ENCODE measurements around the gene LIN37.
A peak's percentile ranks its signal among the peaks of the same experiment; 100 is the strongest.

LIN37 gene

DNA sequence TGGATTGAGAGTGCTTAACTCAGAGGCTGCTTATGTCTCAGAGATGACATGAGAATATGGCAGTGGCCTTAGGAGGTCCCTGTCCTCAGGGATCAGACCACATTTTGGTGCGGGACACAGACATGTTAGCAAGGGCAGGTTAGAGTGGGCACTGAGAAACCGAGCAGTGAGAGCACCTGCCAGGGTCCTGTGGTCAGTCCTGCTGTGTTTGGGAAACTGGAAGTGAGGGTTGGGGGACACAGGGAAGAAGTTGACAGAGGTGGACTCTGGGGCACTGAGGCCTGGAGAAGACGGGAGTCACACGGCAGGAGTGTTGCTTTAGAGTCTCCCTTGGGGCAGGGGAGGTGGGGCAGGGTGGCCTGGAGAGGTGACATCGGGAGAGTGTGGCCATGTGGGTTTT is 13.5 kb upstream of the LIN37 start:
- DNase-seq (ENCODE audit: low read depth in 2 of 2): no peak

DNA sequence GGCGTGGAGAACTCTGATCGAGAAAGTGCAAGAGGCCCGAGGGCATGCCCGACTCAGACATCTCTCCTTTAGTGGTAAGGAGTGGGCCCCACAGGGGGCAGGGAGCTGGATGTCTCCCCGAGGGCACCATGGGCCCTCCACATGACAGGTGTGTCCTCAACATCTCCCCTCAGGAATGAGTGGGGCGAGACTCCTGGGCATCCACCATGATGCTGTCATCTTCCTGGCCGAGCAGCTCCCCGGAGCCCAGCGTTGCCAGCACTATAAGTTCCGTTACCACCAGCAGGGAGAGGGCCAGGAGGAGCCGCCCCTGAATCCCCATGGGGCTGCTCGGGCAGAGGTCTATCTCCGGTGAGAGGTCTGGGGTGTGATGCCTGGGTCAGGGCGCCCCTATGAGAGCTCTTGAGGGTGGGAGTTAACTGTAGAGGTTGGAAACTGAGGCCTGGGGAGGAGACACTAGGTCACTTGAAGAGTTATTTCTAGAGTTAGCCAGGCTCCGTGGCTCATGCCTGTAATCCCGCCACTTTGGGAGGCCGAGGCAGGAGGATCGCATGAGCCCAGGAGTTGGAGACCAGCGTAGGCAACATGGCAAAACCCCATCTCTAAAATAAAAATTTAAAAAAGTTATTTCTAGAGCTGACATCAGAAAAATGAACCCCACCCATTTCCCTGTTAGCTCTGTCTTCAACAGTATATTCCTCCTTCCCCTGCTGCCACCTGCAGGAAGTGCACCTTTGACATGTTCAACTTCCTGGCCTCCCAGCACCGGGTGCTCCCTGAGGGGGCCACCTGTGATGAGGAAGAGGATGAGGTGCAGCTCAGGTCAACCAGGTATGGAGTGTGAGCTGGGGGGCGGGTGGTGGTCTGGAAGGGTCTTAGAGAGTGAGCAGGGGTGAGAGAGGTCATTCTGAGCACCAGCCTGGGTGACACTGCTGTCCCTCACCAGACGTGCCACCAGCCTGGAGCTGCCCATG is 11.2 kb upstream of the LIN37 start:
- no peak for DNase-seq (ENCODE audit: low read depth in 2 of 2)

DNA sequence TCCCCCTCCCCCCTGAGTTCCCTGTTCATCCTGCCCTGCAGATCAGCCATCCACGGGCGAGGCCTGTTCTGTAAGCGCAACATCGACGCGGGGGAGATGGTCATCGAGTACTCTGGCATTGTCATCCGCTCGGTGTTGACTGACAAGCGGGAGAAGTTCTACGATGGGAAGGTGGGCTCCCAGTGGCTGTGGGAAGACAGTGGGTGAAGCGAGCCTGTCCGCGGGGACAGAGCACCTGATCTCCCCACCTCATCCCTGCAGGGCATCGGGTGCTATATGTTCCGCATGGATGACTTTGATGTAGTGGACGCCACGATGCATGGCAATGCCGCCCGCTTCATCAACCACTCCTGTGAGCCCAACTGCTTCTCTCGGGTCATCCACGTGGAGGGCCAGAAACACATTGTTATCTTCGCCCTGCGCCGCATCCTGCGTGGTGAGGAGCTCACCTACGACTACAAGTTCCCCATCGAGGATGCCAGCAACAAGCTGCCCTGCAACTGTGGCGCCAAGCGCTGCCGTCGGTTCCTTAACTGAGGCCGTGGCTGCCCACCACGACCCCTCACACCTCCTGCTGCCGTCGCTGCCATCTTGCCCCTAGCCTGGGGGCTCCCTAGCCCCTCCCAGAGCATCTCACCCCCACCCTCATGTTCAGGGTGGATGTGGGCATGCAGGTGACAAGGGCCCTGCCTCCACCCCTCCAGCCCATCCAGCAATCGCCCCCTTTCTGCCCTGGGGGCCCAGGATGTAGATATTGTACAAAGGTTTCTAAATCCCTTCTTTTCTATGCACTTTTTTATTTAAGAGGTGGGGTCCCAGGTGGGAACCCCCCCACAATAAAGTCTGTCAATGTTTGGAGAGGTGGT is 10.1 kb upstream of the LIN37 start:
- DNase-seq (ENCODE audit: low read depth in 2 of 2): no peak

DNA sequence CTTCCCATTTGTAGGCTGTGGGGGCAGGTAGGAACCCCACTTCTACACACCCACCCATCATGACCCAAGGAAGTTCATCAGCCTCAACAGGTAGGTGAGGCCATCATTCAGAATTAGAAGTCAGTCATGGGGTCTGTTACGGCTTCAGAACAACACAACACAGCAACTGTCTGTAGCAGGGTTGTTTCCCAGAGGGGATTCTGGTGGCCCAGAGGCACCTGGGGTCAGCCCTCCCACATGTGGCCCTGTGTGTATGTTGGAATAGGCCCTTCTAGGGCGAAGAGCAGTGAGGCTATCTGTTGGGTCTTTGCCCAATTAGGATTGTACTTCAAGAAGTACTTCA is 9.5 kb upstream of the LIN37 start:
- no peak for DNase-seq (ENCODE audit: low read depth in 2 of 2)

DNA sequence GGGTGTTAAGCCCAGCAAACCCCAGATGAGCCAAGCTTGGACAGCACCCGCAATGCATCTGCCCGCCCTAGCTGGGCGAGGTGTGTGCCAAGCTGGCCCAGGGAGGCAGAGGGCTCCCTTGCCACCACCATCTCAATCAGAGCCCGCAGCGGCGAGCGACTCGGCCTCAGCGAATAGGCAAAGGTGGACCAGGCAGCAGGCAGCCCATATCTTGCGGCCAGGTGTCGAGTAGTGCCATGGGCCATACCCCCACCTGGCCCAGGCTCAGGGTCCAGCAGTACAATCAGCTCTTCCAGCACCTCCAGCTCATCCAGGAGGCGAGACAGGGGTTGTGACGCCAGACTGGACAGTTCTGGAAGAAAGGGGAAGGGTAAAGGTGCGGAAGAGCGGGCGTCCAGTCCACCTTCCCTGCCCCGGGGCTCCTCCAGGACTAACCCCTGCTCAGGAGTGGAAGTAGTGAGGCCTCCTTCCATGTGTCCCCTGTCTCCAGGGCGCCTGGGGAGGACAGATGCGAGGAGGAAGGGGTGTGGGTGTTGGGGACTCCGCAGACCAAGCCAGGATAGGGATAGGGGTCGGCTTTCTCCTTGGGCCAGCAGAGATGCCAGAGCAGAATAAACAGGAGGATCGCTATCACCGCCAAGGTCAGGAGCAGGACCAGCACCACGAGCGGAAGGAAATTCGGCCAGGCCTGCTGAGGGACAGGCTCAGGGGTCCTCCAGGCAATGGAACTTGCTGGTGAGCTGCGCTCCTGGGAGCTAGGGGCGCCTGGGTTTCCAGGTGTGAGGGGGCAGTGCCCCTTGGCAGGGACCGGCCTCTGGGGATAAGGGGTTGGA is 8.9 kb upstream of the LIN37 start:
- no peak for DNase-seq (ENCODE audit: low read depth in 2 of 2)

DNA sequence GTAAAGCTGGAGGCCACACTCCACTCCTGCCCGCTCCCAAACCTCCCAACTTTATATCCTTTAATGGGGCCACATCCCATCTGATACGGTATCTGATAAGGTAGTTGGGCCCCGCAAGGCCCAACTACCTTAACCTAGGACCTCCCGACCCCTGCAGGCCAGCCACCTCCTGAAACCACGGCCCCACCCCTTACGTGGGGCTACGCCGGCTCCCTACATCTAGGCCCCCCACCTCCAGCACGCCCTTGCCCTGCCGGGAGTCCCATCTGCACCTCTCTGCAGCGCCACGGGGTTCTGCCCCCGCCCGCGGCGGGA is 8.3 kb upstream of the LIN37 start:
- DNase-seq (ENCODE audit: low read depth in 2 of 2): no peak

DNA sequence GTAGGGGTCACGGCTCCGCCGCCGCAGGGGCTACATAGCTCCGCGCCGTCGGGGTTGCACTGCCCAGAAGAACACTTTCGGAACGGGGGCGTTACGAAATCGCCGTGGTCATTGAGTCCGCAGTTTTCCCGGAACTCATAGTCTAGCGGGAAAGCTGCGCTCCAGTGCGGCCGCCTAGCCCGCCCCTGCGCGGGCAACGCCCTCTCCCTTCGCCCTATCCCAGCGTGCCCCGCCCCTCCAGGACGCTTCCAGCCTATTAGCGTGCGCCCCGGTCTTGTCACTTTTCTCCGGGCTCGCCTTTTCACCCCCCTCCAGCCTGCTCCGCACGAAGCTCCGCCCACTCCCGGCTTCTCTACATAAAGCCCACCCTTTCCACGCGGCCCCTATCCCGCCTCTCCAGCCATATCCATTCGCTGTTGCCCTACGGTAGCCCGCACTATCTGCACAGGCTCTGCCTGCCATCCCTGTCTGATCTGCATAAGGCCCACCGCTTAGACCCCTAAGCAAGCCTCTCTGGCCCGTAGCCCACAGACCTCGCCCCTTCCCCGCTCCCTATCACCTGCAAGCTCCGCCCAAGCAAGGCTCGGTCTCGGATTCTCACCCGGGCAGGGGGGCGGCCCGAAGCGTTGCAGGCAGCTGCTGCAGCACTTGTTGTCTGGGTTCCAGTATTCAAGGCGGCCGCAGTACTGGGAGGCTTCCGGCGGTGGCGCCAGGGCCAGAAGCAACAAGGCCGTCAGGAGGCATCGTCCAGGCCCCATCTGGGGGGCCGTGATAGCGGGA is 7.8 kb upstream of the LIN37 start:
- peak; percentile 86 to 94 for DNase-seq (ENCODE audit: low read depth in 2 of 2)

DNA sequence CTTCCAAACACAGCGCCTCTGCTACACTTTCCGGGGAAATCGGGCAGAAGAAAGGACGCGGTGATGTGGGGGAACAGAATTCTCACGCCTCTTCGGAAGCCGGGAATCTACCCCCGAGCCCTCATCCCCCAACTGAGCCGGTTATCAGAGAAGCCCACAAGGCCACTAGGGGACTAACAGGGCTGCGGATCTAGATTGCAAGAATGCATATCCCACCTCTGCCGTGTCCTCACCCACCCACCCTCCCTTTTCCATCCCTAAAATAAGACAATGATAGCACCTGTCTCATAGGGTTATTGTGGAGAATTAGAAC is 7.2 kb upstream of the LIN37 start:
- no peak for DNase-seq (ENCODE audit: low read depth in 2 of 2)

DNA sequence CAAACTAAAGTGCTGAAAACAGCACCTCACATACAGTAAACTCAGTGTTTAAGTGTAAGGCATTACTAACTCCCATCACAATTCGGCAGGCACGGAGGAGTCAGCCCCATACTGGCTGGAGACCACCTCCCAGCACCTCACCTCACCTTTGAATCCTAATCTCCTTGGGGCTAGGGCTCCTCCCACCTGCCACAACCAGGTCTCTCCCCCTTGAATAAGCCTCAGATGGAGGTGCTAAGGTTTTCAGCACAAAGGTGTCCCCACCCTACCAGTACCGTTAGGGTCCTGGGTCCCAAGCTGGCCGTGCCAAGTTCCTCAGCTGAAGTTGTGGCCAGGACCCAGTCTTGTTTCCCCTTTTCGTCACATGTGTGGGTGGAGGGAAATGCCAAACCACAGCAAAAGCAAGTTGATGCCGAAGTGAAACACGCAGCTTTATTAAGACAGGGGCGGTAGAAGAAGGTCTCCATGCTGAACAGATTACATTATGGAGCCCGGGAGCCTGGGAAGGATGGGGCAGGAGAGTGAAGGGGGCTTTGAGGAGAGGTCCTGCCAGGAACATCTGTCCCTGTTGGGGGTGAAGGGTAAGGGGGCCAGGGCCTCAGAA is 6.2 kb upstream of the LIN37 start, which contains the start of gene IGFLR1:
TSS of gene IGFLR1 (minus strand) at position 332 of the 604 bp plus-strand sequence. CDS start 1,272 bp downstream, outside the sequence.
- DNase-seq (ENCODE audit: low read depth in 2 of 2): peak in 1 of 2 donors; percentile 43

DNA sequence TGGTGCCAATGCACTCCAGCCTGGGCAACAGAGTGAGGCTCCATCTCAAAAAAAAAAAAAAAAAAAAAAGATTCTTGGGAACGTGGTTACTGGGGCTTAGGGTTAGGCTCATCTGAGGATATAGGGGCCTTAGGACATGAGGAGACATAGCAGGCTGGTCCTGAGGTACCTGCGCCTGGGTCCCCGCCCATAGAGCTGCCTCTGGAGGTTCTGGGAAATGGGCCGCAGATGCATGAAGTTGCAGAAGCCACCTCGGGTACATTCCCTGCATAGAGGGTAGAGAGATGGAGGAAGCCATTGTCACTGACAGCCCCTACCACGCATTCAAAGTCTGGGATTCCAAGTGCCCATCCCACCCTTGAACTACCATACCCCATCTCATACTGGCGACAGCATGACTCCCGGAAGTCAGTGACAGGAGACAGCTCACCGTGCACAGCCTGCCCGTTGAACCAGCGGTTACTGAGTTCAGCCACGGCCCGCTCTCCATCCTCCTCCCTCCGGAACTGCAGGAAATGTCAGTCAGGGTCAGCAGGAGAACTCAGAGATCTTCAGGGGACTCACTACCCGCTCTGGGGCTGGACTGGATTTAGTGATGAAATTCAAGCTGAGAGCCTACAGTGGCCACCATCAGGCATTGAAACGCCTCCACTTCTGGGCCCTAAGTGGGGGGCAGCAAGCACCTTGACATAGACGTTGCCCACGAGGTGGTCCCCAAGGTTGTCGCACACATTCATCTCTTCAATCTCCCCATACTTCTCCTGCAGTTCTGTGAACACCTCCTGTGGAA is 4.5 kb upstream of the LIN37 start:
- DNase-seq (ENCODE audit: low read depth in 2 of 2): no peak

DNA sequence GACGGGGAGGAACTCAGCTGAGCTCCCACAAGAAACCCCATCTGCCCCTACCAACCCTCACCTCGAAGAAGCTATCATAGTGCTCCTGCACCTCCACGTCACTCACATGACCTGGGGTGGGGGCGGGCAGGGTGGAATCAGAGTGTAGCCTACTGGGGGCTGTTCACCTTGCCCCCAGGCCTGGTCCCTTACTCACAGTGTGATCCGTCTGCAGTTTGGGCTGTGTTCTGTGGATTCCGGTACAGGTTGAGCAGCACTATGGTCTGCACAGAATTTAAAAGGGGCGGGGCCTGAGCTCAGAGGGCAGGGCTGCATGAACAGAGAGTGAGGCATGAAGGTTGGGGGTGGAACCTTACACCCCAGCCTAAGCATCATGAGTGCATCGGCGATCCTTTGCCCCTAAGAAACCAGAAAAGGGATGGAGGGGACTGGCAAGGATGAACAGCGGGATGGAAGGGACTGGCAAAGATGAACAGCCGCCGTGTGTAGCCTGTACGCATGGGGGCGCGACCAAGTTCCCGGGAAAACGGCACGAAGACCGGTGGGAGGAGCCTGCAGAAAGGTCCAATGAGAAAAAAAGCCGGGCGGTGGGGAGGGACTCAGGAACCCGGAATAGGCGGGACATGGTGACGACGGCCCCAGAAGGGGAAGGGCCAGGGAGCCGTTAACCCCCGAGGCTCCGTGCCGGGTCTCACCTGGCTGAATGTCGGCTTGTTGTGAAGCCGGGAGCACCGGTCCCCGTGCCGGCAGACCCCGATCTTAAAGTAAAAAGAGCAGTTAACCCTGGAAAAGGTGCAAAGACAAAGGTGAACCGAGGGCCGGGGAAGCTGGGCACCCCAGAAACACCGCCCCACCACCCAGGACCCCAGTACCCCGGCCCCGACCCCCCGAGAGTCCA is 3.7 kb upstream of the LIN37 start:
- DNase-seq (ENCODE audit: low read depth in 2 of 2): peak; percentile 79 to 87

DNA sequence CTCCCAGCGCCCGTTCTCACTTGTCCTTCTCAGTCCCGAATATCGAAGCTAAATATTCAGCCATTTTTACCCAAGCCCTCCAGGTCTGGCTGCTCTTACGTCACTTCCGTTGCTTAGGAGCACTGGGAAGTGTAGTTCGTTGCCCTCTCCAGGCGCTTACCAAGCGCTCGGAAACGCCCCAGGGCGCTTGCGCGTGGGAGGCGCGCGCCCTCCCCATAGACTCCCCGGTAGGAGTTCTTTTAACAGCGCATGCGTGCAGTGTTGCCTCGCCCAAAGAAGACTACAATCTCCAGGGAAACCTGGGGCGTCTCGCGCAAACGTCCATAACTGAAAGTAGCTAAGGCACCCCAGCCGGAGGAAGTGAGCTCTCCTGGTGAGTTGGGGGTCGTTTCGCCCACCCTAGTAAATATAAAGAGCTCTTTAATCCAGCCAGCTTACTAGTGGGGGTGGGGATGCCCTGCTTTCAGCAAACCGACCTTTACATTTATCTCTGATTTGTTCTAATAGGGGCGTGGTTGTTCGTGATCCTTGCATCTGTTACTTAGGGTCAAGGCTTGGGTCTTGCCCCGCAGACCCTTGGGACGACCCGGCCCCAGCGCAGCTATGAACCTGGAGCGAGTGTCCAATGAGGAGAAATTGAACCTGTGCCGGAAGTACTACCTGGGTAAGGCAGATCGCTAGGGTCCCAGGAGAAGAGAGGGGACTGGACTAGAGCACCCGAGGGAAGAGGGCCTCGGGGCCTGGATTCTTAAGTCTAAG is 2.9 kb upstream of the LIN37 start, which contains the start of the genes PSENEN and U2AF1L4:
TSS of gene PSENEN (plus strand) at position 324 of the 759 bp plus-strand sequence. CDS start at position 604, 280 bp downstream.
TSS of gene U2AF1L4 (minus strand) at position 91 of the 759 bp plus-strand sequence. CDS start at position 64, 27 bp downstream.
- DNase-seq (ENCODE audit: low read depth in 2 of 2): peak; percentile 92 to 93

DNA sequence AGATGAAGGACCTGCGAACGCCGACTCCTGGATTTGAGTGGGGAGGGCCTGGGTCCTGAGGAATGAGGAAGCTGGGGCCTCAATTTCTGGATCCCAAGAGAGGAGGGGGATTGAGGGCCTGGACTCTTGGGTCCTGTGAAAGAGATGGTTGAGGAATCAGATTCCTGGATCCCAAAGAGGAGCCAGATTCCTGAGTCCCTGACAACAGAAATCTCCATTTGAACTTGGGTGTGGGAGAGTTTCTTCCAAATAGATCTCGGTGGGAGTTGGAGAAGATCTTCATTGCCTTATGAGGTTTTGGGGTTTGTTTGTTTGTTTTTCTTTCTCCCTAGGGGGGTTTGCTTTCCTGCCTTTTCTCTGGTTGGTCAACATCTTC is 2.3 kb upstream of the LIN37 start:
- DNase-seq (ENCODE audit: low read depth in 2 of 2): no peak

DNA sequence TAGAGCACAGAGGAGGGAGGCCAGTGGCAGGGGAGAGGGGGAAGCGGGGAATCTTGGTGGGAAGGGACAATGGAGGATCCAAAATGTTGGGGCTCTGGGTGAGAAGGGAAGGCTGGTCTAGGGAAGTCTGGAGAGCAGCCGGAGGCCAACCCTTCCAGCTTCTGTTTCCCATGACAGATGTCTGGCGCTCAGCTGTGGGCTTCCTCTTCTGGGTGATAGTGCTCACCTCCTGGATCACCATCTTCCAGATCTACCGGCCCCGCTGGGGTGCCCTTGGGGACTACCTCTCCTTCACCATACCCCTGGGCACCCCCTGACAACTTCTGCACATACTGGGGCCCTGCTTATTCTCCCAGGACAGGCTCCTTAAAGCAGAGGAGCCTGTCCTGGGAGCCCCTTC is 1.8 kb upstream of the LIN37 start:
- DNase-seq (ENCODE audit: low read depth in 2 of 2): no peak

DNA sequence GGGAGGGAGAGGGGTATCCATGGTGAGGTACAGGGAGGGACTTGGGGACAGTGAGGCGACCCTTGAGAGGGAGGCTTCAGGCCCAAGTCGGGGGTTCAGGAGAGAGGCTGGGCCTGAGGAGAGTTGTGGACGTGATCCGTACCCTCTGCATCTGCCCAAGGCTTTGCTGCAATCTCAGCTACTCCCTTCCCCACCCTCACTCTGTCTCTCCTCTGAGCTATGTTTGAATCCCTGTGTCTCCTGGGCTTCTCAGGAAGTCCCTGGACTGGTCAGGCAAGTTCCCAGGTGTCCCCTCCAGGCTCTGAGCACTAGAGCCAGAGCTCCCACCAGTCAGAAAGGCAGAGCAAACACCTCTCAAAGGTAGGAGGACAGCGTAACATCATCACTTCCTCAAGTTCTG is 1.8 kb downstream of the LIN37 start:
- no peak for DNase-seq (ENCODE audit: low read depth in 2 of 2)

DNA sequence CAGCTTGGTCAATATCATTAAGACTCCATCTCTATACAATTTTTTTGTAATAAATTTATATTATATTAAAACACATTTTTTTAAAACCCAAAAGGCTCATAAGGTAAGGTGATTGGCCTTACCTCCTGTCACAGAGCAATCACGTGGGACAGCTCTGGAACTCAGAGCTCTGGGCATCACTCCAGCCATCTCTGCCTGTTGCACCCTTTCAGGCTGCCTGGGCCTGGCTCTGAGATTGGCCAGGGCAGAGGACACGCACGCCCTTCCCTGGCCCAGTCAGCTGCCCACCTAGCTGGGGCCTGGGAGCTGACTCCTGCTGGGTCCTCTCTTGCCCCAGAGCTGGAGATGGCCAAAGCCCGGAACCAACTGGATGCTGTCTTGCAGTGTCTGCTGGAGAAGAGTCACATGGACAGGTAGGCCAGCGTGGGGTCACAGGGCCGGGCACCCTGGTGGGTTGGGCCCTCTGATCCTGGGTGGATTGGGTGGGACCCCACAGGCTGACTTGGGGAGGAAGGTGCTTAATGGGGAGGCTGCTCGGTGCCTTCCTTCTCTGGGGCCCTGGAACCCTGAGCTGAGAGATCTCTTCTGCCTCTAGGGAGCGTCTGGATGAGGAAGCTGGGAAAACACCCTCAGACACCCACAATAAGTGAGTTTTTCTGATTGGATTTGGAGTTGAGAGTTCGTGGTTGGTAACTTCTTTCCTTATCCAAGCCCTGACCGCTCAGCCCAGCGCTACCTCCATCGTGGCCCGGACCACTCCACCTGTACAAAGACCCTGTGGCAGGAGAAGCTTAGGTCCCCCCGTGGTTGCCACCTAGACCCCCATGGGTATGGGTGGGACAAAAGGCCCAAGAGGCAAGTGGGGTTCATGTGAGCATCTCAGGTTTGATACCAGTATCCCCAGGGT is 3.7 kb downstream of the LIN37 start:
- DNase-seq (ENCODE audit: low read depth in 2 of 2): no peak

DNA sequence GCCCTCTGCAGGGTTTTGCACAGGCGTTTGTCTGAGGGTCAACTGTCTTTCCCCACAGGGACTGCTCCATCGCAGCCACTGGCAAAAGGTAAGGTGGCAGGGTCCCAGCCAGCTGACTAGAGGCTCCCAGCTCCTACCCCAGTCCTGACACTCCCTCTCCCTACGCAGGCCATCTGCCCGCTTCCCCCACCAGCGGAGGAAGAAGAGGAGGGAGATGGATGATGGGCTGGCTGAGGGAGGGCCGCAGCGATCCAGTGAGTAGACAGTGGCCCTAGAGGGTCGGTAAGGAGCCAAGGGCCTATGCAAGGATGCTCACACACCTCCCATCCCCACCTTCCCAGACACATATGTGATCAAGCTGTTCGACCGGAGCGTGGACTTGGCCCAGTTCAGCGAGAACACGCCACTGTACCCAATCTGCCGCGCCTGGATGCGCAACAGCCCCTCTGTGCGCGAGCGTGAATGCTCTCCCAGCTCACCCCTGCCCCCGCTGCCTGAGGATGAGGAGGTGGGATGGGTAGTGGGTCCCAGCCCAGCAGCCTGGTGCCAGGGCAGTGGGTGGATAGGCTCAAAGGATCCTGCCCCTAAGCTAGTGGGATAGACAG is 4.5 kb downstream of the LIN37 start:
- DNase-seq (ENCODE audit: low read depth in 2 of 2): no peak

All from stimulated activated CD8-positive, alpha-beta memory T cell treated with anti-CD3 and anti-CD28 coated beads, Interleukin-2, amount 100 ng/mL, for 1 hour (primary cell).